ENCODE results near the gene ATF7.
"Not testable (repeated sequence)": the region's sequence is repeated elsewhere in the genome, so short reads cannot be mapped to it uniquely, and the experiment has no call there.

Gene ATF7

GRCh38 chr12:53593707-53594106, 32.5 kb downstream of the ATF7 start:
- DNase-seq, result no peak

GRCh38 chr12:53593031-53593430, 33.2 kb downstream of the ATF7 start:
- DNase-seq, result no peak

- peak; percentile 51 for DNase-seq
These were observed 33.8 kb downstream of the ATF7 start for GRCh38 chr12:53592426-53592825.

- DNase-seq, result no peak
These were observed 34.6 kb downstream of the ATF7 start for GRCh38 chr12:53591301-53592206.

- DNase-seq, result no peak
These were observed 35.5 kb downstream of the ATF7 start for GRCh38 chr12:53590652-53591051.

GRCh38 chr12:53589915-53590314, 36.3 kb downstream of the ATF7 start:
- no peak for DNase-seq

- DNase-seq, result no peak
These were observed 36.8 kb downstream of the ATF7 start for GRCh38 chr12:53589423-53589822.

GRCh38 chr12:53588123-53588522, 38.1 kb downstream of the ATF7 start:
- no peak for DNase-seq

- DNase-seq, result no peak
These were observed 39.4 kb downstream of the ATF7 start for GRCh38 chr12:53586745-53587144.

- DNase-seq, result peak; percentile 57
These were observed 40.6 kb downstream of the ATF7 start for GRCh38 chr12:53585448-53586125.

GRCh38 chr12:53579545-53579955, 46.6 kb downstream of the ATF7 start:
- DNase-seq, result no peak

- no peak for DNase-seq
These were observed 47.4 kb downstream of the ATF7 start for GRCh38 chr12:53578783-53579182.

- no peak for DNase-seq
These were observed 48.2 kb downstream of the ATF7 start for GRCh38 chr12:53577941-53578352.

GRCh38 chr12:53575502-53576249, 50.5 kb downstream of the ATF7 start:
- DNase-seq, result peak; percentile 63

- no peak for DNase-seq
These were observed 53.9 kb downstream of the ATF7 start for GRCh38 chr12:53572134-53572758.

- no peak for DNase-seq
These were observed 54.9 kb downstream of the ATF7 start for GRCh38 chr12:53571295-53571694.

- DNase-seq, result no peak
These were observed 57.2 kb downstream of the ATF7 start for GRCh38 chr12:53568809-53569557.

- no peak for DNase-seq
These were observed 58.0 kb downstream of the ATF7 start for GRCh38 chr12:53567961-53568808.

GRCh38 chr12:53565376-53565775, 60.8 kb downstream of the ATF7 start:
- DNase-seq, result not testable (repeated sequence)

- DNase-seq, result no peak
These were observed 61.2 kb downstream of the ATF7 start for GRCh38 chr12:53564941-53565340.

- DNase-seq, result no peak
These were observed 61.9 kb downstream of the ATF7 start for GRCh38 chr12:53564278-53564677.

Measured in OCI-M1 (cell line).